CD4-positive, alpha-beta T cell treated with Interleukin-4 for 1 hour (primary cell): Measurements from ENCODE around the gene MED20.

ENCODE experiments used
- DNase-seq, 2 donors: peaks; one replicate each; pipeline ENCODE4 v3.0.0-alpha.2; 2020 to 2022

MED20 gene

GRCh38 chr6:41940759-41941279 is 19.9 kb upstream of the MED20 start:
- DNase-seq = peak; percentile 46 to 53

GRCh38 chr6:41939848-41940758 is 19.2 kb upstream of the MED20 start:
- DNase-seq = no peak

GRCh38 chr6:41939176-41939847 is 18.4 kb upstream of the MED20 start:
- peak; percentile 19 to 52 for DNase-seq

GRCh38 chr6:41938590-41939175 is 17.7 kb upstream of the MED20 start:
- DNase-seq = peak in 1 of 2 donors; percentile 14

- DNase-seq = peak; percentile 58 to 70
Observed at GRCh38 chr6:41937861-41938574, 17.1 kb upstream of the MED20 start.

- no peak for DNase-seq
Observed at GRCh38 chr6:41937472-41937860, 16.5 kb upstream of the MED20 start.

GRCh38 chr6:41936073-41936837 is 15.3 kb upstream of the MED20 start:
- peak; percentile 88 to 91 for DNase-seq

GRCh38 chr6:41935685-41936072 is 14.7 kb upstream of the MED20 start:
- no peak for DNase-seq

- no peak for DNase-seq
Observed at GRCh38 chr6:41935193-41935574, 14.2 kb upstream of the MED20 start.

- DNase-seq = no peak
Observed at GRCh38 chr6:41934278-41935192, 13.6 kb upstream of the MED20 start.

- no peak for DNase-seq
Observed at GRCh38 chr6:41932378-41932777, 11.4 kb upstream of the MED20 start.

GRCh38 chr6:41931792-41932191 is 10.9 kb upstream of the MED20 start:
- DNase-seq = no peak

- no peak for DNase-seq
Observed at GRCh38 chr6:41929924-41930323, 9.0 kb upstream of the MED20 start.

- DNase-seq = no peak
Observed at GRCh38 chr6:41927253-41927652, 6.3 kb upstream of the MED20 start.

GRCh38 chr6:41922154-41922553 is 1.2 kb upstream of the MED20 start:
- DNase-seq = no peak

- no peak for DNase-seq
Observed at GRCh38 chr6:41921712-41921998, 716 bp upstream of the MED20 start.

GRCh38 chr6:41917528-41917927 is 3.4 kb downstream of the MED20 start:
- no peak for DNase-seq

GRCh38 chr6:41914869-41915530 is 5.9 kb downstream of the MED20 start:
- DNase-seq = no peak

- DNase-seq = no peak
Observed at GRCh38 chr6:41914343-41914742, 6.6 kb downstream of the MED20 start.

- no peak for DNase-seq
Observed at GRCh38 chr6:41909727-41910126, 11.2 kb downstream of the MED20 start.
